ENCODE data around the gene WAC. TPM values are rescaled to one million over a fixed set of nuclear protein-coding genes. Genes with fewer than 3 reads are reported as not detected.
"Not testable (repeated sequence)": the region's sequence is repeated elsewhere in the genome, so short reads cannot be mapped to it uniquely, and the experiment has no call there.

The WAC gene
- total RNA-seq, 2 experiments from 2014 or later: 126 to 145 TPM

- ChIA-PET POLR2A (no interaction called here), CTCF (interaction anchor here (0.7 kb wide), 1 partner anchor 26 kb away, joined by 3 read pairs; no protein-coding TSS in a partner anchor)
- H3K27me3 Mint-ChIP-seq: peaks cover 3% of the 10 kb centered on the region
- H3K27ac Mint-ChIP-seq: no peak overlapping the region
- no peaks in the 10 kb centered on the region for H3K9me3 Mint-ChIP-seq
- H3K36me3 Mint-ChIP-seq (ENCODE audit: low read depth): no peaks in the 10 kb centered on the region
- H3K4me3 Mint-ChIP-seq: no peak overlapping the region
- no peak for DNase-seq
- H3K4me1 Mint-ChIP-seq: no peaks in the 10 kb centered on the region
Measured at GRCh38 chr10:28637346-28637745, 104.4 kb downstream of the WAC start.

GRCh38 chr10:28638392-28638791 lies 105.5 kb downstream of the WAC start:
- Mint-ChIP-seq H3K27ac (no peak overlapping the region), H3K9me3 (no peaks in the 10 kb centered on the region), H3K4me1 (no peaks in the 10 kb centered on the region), H3K36me3 (ENCODE audit: low read depth) (no peaks in the 10 kb centered on the region), H3K4me3 (no peak overlapping the region), H3K27me3 (peaks cover 3% of the 10 kb centered on the region)
- no peak for DNase-seq
- ChIA-PET POLR2A (no interaction called here), CTCF (no interaction called here)

DNA sequence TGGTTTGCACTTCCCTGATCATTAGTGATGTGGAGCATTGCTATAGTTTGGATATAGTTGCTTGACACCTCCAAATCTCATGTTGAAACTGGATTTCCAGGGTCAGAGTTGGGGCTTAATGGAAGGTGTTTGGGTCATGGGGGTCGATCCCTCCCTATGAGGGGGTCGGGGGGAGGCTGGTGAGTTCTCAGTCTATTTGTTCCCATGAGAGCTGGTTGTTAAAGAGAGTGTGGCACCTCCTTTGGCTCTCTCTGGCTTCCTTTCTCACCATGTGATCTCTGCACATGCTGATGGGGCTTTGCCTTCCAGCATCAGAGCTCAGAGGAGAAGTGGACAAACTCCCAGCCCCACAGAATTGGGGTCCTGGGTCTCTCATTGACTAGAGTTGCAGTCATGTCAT lies 107.6 kb downstream of the WAC start:
- Mint-ChIP-seq H3K4me3 (no peak overlapping the region), H3K36me3 (ENCODE audit: low read depth) (no peaks in the 10 kb centered on the region), H3K27ac (no peak overlapping the region), H3K4me1 (no peaks in the 10 kb centered on the region), H3K27me3 (peaks cover 3% of the 10 kb centered on the region), H3K9me3 (no peaks in the 10 kb centered on the region)
- no peak for DNase-seq
- POLR2A ChIA-PET: no interaction called here
- CTCF ChIA-PET: no interaction called here

- H3K27me3 Mint-ChIP-seq: peaks cover 3% of the 10 kb centered on the region
- no peak for DNase-seq
- H3K4me1 Mint-ChIP-seq: no peaks in the 10 kb centered on the region
- no peaks in the 10 kb centered on the region for H3K36me3 Mint-ChIP-seq (ENCODE audit: low read depth)
- H3K27ac Mint-ChIP-seq: no peak overlapping the region
- ChIA-PET CTCF (no interaction called here), POLR2A (no interaction called here)
- no peak overlapping the region for H3K4me3 Mint-ChIP-seq
- no peaks in the 10 kb centered on the region for H3K9me3 Mint-ChIP-seq
Measured at GRCh38 chr10:28644647-28645046, 111.7 kb downstream of the WAC start.

GRCh38 chr10:28652106-28652505 lies 119.2 kb downstream of the WAC start:
- Mint-ChIP-seq H3K4me1 (no peaks in the 10 kb centered on the region), H3K4me3 (no peak overlapping the region)
- CTCF ChIA-PET: no interaction called here

GRCh38 chr10:28652703-28653102 lies 119.8 kb downstream of the WAC start:
- Mint-ChIP-seq H3K36me3 (ENCODE audit: low read depth) (no peaks in the 10 kb centered on the region), H3K27ac (no peak overlapping the region), H3K9me3 (no peaks in the 10 kb centered on the region), H3K4me3 (no peak overlapping the region), H3K27me3 (peaks cover 2% of the 10 kb centered on the region), H3K4me1 (no peaks in the 10 kb centered on the region)
- DNase-seq: no peak
- ChIA-PET CTCF (no interaction called here), POLR2A (no interaction called here)

More at GRCh38 chr10:28652106-28652505, 119.2 kb downstream of the WAC start:
- no peak for DNase-seq
- Mint-ChIP-seq H3K36me3 (ENCODE audit: low read depth) (no peaks in the 10 kb centered on the region), H3K27me3 (peaks cover 2% of the 10 kb centered on the region), H3K27ac (no peak overlapping the region), H3K9me3 (no peaks in the 10 kb centered on the region)
- POLR2A ChIA-PET: no interaction called here

- H3K4me3 Mint-ChIP-seq; POLR2A ChIA-PET; DNase-seq; H3K9me3 Mint-ChIP-seq; H3K27ac Mint-ChIP-seq; H3K4me1 Mint-ChIP-seq; H3K36me3 Mint-ChIP-seq (ENCODE audit: low read depth); H3K27me3 Mint-ChIP-seq; CTCF ChIA-PET: not testable (repeated sequence)
Measured at GRCh38 chr10:28658824-28659223, 125.9 kb downstream of the WAC start.

- ChIA-PET POLR2A (no interaction called here), CTCF (no interaction called here)
- Mint-ChIP-seq H3K36me3 (ENCODE audit: low read depth) (no peaks in the 10 kb centered on the region), H3K4me3 (no peak overlapping the region), H3K27me3 (peaks cover 14% of the 10 kb centered on the region), H3K27ac (no peak overlapping the region), H3K9me3 (no peaks in the 10 kb centered on the region), H3K4me1 (no peaks in the 10 kb centered on the region)
- no peak for DNase-seq
Measured at GRCh38 chr10:28661035-28661434, 128.1 kb downstream of the WAC start.

DNA sequence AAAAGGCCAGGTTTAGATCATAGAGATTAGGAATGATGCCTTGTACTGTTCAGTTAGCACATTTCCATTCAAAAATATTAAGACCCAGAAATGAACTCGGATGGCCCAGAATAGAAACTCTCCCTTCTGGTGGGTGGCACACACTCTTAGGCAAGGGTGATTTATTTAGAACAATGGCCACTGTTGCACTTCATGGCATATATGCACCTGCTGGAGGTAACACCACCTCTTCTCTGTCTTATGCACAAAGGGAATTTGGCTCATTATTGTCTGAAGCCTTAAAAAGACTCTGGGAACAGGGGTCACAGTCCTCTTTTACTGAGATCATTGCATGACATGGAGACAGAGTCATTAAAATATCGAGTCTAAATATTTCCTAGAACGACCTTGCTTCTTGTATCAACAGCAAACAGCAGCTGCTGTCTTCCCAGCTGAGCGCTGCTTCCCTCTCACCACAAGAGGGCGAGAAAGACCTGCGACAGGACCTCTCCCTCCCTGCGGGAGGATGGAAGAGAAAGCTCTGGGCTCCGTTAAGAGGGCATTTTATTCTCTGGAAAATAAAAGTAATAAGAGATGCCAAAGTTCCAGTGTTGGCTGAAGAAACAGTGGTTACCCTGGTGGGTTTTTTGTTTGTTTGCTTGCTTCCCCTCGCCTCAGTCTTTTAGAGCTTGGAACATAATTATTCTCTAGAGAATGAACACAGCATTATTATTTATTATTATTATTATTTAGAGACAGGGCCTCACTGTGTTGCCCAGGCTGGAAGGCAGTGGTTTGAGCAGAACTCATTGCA lies 130.9 kb downstream of the WAC start:
- H3K4me3 Mint-ChIP-seq: no peak overlapping the region
- peaks cover 7% of the 10 kb centered on the region for H3K4me1 Mint-ChIP-seq
- DNase-seq: peak; percentile 75
- no peak overlapping the region for H3K27ac Mint-ChIP-seq
- POLR2A ChIA-PET: no interaction called here
- CTCF ChIA-PET: interaction anchor here (0.6 to 2.5 kb wide), 6 partner anchors 26 to 641 kb away, joined by 3 to 11 read pairs (median 3); no protein-coding TSS in a partner anchor
- no peaks in the 10 kb centered on the region for H3K9me3 Mint-ChIP-seq
- peaks cover 40% of the 10 kb centered on the region for H3K27me3 Mint-ChIP-seq
- no peaks in the 10 kb centered on the region for H3K36me3 Mint-ChIP-seq (ENCODE audit: low read depth)

DNA sequence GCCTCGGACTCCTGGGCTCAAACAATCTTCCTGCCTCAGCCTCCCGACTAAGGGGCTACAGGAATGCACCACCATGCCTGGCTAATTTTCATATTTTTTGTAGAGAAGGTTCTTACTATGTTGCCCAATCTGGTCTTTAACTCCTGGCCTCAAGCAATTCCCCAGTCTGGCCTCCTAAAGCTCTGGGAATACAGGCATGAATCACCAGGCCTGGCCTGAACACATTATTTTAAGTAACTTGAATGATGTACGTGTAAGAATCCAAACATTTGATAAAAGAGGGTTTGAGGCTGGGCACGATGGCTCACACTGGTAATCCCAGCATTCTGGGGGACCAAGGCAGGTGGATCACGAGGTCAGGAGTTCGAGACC lies 131.4 kb downstream of the WAC start:
- Mint-ChIP-seq H3K36me3 (ENCODE audit: low read depth) (no peaks in the 10 kb centered on the region), H3K4me3 (no peak overlapping the region), H3K9me3 (no peaks in the 10 kb centered on the region), H3K4me1 (peaks cover 12% of the 10 kb centered on the region), H3K27ac (no peak overlapping the region), H3K27me3 (peaks cover 46% of the 10 kb centered on the region)
- ChIA-PET POLR2A (no interaction called here), CTCF (interaction anchor here (0.6 to 2.5 kb wide), 5 partner anchors 36 to 640 kb away, joined by 3 to 11 read pairs (median 3); no protein-coding TSS in a partner anchor)
- DNase-seq: no peak

GRCh38 chr10:28666751-28667467 lies 134.0 kb downstream of the WAC start:
- ChIA-PET POLR2A (no interaction called here), CTCF (interaction anchor here (1.0 kb wide), 1 partner anchor 12 kb away, joined by 3 read pairs; no protein-coding TSS in a partner anchor)
- no peak overlapping the region for H3K4me3 Mint-ChIP-seq
- H3K4me1 Mint-ChIP-seq: peaks cover 13% of the 10 kb centered on the region
- peaks cover 58% of the 10 kb centered on the region for H3K27me3 Mint-ChIP-seq
- H3K36me3 Mint-ChIP-seq (ENCODE audit: low read depth): no peaks in the 10 kb centered on the region
- no peak for DNase-seq
- no peak overlapping the region for H3K27ac Mint-ChIP-seq
- H3K9me3 Mint-ChIP-seq: no peaks in the 10 kb centered on the region

GRCh38 chr10:28668363-28669226 lies 135.7 kb downstream of the WAC start:
- H3K9me3 Mint-ChIP-seq: no peaks in the 10 kb centered on the region
- H3K4me1 Mint-ChIP-seq: peaks cover 13% of the 10 kb centered on the region
- H3K36me3 Mint-ChIP-seq (ENCODE audit: low read depth): no peaks in the 10 kb centered on the region
- H3K27ac Mint-ChIP-seq: no peak overlapping the region
- H3K27me3 Mint-ChIP-seq: peaks cover 71% of the 10 kb centered on the region
- ChIA-PET CTCF (no interaction called here), POLR2A (no interaction called here)
- peak; percentile 45 for DNase-seq
- peak overlapping the region; percentile 69 for H3K4me3 Mint-ChIP-seq
